MCF 10A (cell line): ENCODE results near the gene DIAPH2. TPM values are rescaled to one million over a fixed set of nuclear protein-coding genes. Genes with fewer than 3 reads are reported as not detected.

Experiments used
- BruUV-seq: library from RNA; stranded (reverse); fragments of 400-500 nt; replicated peaks from 2 replicates; lab custom pipeline; 2021; lab: Mats Ljungman, UMichigan
- CTCF ChIA-PET: fragments of 300-600 bp; sonication (Branson Sonifier 250); formaldehyde crosslinking; extraction: SDS; loops from one replicate; lab custom pipeline; 2021; ENCODE audit warnings: antibody characterized with exemption, inconsistent platforms; lab: Yijun Ruan, JAX
- POLR2A ChIA-PET: fragments of 300-600, 350-650 bp; sonication (Branson Sonifier 250); formaldehyde crosslinking; extraction: SDS; loops from one replicate; lab custom pipeline; 2020; ENCODE audit warnings: antibody characterized with exemption, inconsistent platforms; lab: Yijun Ruan, JAX
- DNase-seq: peaks from one replicate; pipeline ENCODE4 v3.0.0-alpha.2; 2018; ENCODE audit not compliant: unreplicated experiment
- H3K27ac Mint-ChIP-seq: one replicate; pipeline ENCODE4 v1.8.0; 2022; ENCODE audit warnings: mild to moderate bottlenecking, low read depth, mixed read lengths; ENCODE audit not compliant: unreplicated experiment
- H3K27me3 Mint-ChIP-seq: one replicate; pipeline ENCODE4 v1.8.0; 2022; ENCODE audit warnings: mixed read lengths; ENCODE audit not compliant: insufficient read depth, unreplicated experiment
- H3K36me3 Mint-ChIP-seq: one replicate; pipeline ENCODE4 v1.8.0; 2022; ENCODE audit warnings: mild to moderate bottlenecking, moderate library complexity, mixed read lengths; ENCODE audit not compliant: insufficient read depth, unreplicated experiment
- H3K4me1 Mint-ChIP-seq: one replicate; pipeline ENCODE4 v1.8.0; 2022; ENCODE audit warnings: mixed read lengths; ENCODE audit not compliant: insufficient read depth, unreplicated experiment
- H3K4me3 Mint-ChIP-seq: one replicate; pipeline ENCODE4 v1.8.0; 2022; ENCODE audit warnings: mild to moderate bottlenecking, moderate library complexity, mixed read lengths; ENCODE audit not compliant: unreplicated experiment
- H3K9me3 Mint-ChIP-seq: one replicate; pipeline ENCODE4 v1.8.0; 2022; ENCODE audit warnings: mixed read lengths; ENCODE audit not compliant: unreplicated experiment
- intact Hi-C: fragments of 100-400 bp; cut with micrococcal nuclease; formaldehyde crosslinking; loops from 2 replicates; pipeline ENCODE4 v1.14.1; 2022
- total RNA-seq: library from RNA; stranded (reverse); gene quantifications from 2 replicates; pipeline ENCODE4 v1.2.3, GENCODE V29; 2022
- TF ChIP-seq, protein P1 (sequence below): fragments of 200-600 bp; IDR thresholded peaks from one replicate; pipeline ENCODE4 v1.8.0; 2022; ENCODE audit warnings: antibody characterized with exemption, mild to moderate bottlenecking; ENCODE audit not compliant: unreplicated experiment

Gene DIAPH2
- total RNA-seq, 1 experiment from 2014 or later: 17.6 TPM

DNA sequence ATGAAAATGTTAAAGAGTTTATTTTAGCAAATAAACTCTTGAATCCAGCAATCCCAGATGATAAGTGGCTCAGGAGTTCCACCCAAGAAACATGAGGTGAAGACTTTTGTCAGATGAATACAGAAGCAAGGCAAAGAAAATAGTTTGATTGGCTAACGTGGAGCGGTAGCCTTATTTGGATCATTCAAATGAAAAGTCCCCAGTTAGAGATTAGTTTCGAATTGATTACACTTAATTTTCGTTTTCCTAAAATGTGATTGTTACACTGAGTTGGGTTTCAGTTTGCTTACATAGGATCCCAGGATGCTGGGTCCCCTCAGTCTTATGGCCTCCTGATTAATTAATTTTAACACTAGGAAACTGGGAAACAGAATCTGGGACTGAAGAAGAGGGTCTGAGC lies 122.7 kb downstream of the DIAPH2 start:
- no peak overlapping the region for H3K27ac Mint-ChIP-seq
- H3K4me3 Mint-ChIP-seq: no peak overlapping the region
- H3K4me1 Mint-ChIP-seq: no peaks in the 10 kb centered on the region
- ChIA-PET POLR2A (interaction anchor here (0.5 kb wide), 1 partner anchor 978 kb away, joined by 3 read pairs; no protein-coding TSS in a partner anchor), CTCF (interaction anchor here (0.6 kb wide), 1 partner anchor 94 kb away, joined by 3 read pairs; no protein-coding TSS in a partner anchor)
- intact Hi-C loops: no loop called here
- H3K27me3 Mint-ChIP-seq: no peaks in the 10 kb centered on the region
- no TSS peak for BruUV-seq
- DNase-seq: no peak
- no peaks in the 10 kb centered on the region for H3K36me3 Mint-ChIP-seq
- TF ChIP-seq, protein P1, sequence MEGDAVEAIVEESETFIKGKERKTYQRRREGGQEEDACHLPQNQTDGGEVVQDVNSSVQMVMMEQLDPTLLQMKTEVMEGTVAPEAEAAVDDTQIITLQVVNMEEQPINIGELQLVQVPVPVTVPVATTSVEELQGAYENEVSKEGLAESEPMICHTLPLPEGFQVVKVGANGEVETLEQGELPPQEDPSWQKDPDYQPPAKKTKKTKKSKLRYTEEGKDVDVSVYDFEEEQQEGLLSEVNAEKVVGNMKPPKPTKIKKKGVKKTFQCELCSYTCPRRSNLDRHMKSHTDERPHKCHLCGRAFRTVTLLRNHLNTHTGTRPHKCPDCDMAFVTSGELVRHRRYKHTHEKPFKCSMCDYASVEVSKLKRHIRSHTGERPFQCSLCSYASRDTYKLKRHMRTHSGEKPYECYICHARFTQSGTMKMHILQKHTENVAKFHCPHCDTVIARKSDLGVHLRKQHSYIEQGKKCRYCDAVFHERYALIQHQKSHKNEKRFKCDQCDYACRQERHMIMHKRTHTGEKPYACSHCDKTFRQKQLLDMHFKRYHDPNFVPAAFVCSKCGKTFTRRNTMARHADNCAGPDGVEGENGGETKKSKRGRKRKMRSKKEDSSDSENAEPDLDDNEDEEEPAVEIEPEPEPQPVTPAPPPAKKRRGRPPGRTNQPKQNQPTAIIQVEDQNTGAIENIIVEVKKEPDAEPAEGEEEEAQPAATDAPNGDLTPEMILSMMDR: no peak
- peaks cover 4% of the 10 kb centered on the region for H3K9me3 Mint-ChIP-seq

DNA sequence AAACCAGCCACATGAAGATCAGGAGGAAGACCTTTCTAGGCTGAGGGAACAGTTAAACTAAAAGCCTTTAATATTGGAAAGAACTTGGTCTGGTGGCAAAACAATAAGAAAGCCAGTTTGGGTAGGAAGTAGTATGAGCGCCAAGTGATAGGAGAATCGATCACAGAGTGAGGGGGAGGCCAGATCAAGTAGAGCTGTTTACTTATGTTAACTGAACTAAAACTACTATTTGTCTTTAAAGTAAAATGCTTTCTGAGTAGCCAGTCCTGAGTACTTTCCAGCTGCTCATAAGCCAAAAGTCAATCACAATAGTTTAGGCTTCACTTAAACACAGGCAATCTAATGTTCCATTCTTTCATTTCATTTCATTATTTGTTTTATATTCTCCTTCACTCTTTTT lies 136.3 kb downstream of the DIAPH2 start:
- TF ChIP-seq, protein P1: no peak
- Mint-ChIP-seq H3K27me3 (peaks cover 45% of the 10 kb centered on the region), H3K36me3 (no peaks in the 10 kb centered on the region), H3K4me3 (no peak overlapping the region), H3K9me3 (no peaks in the 10 kb centered on the region), H3K27ac (no peak overlapping the region), H3K4me1 (no peaks in the 10 kb centered on the region)
- no TSS peak for BruUV-seq
- DNase-seq: no peak
- POLR2A ChIA-PET: no interaction called here
- CTCF ChIA-PET: no interaction called here
- intact Hi-C loops: no loop called here

DNA sequence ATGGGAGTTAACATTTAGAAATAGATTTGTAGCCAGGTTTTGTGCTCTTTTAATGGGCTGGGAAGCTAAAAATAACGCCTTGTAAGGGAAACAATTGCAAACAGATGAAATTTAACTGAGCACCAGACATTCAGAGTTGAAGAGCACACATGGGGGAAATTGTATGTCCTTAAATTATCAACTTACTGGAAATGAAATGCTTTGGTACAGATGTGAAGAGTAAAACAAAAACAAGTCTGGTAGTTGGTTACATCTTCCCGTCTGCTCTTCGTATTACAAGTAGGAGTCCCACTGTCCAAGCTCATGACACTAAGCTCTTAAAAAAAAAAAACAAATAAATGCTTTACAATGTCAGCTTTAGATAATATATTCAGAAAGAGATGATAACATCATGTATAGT lies 139.5 kb downstream of the DIAPH2 start:
- CTCF ChIA-PET: no interaction called here
- no TSS peak for BruUV-seq
- POLR2A ChIA-PET: no interaction called here
- Mint-ChIP-seq H3K4me1 (no peaks in the 10 kb centered on the region), H3K27me3 (peaks cover 38% of the 10 kb centered on the region), H3K36me3 (no peaks in the 10 kb centered on the region), H3K9me3 (no peaks in the 10 kb centered on the region), H3K27ac (no peak overlapping the region), H3K4me3 (no peak overlapping the region)
- TF ChIP-seq, protein P1: no peak
- DNase-seq: no peak
- intact Hi-C loops: no loop called here

DNA sequence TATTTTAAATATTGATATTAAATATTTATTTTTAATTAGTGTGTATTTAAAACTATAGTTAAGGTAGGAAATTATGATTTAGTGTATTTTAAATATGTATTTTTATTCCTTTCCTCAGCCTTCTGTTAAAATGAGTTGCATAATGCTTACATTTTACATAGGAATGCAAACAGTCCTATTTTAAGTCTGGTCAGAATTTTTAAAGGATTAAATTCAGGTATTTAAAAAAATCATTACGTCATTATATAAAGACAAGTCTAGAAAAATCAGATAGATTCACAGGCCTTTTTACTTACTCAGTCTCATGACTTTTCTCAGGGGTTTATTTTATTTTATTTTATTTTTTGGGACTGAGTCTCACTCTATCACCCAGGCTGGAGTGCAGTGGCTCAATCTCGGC lies 148.7 kb downstream of the DIAPH2 start:
- H3K27ac Mint-ChIP-seq: no peak overlapping the region
- H3K4me3 Mint-ChIP-seq: no peak overlapping the region
- BruUV-seq: no TSS peak
- H3K9me3 Mint-ChIP-seq: no peaks in the 10 kb centered on the region
- H3K4me1 Mint-ChIP-seq: no peaks in the 10 kb centered on the region
- CTCF ChIA-PET: no interaction called here
- no peaks in the 10 kb centered on the region for H3K36me3 Mint-ChIP-seq
- POLR2A ChIA-PET: no interaction called here
- intact Hi-C loops: no loop called here
- peaks cover 10% of the 10 kb centered on the region for H3K27me3 Mint-ChIP-seq
- TF ChIP-seq, protein P1: no peak
- no peak for DNase-seq
